GM23338 (cell line): ENCODE measurements around the gene COL21A1. TPM values are rescaled to one million over a fixed set of nuclear protein-coding genes. Genes with fewer than 3 reads are reported as not detected.

Experiments used
- ATAC-seq: fragments of 200-7000 bp; cut with Tn5 transposase; 3 replicates; pipeline ENCODE4 v1.9.1; 2020
- DNase-seq: peaks from one replicate; pipeline ENCODE4 v3.0.0-alpha.2; 2015; ENCODE audit warnings: low spot score
- H2AFZ ChIP-seq: fragments of 200-600 bp; sonication (generic); 2 replicates; pipeline ENCODE4 v1.8.0; 2016; ENCODE audit warnings: antibody characterized with exemption, mild to moderate bottlenecking, moderate library complexity
- H3F3A ChIP-seq: fragments of 200-600 bp; sonication (generic); replicated peaks from 2 replicates; pipeline ENCODE4 v1.8.0; 2017; ENCODE audit warnings: antibody characterized with exemption, mixed run types, low read depth
- H3K27ac ChIP-seq: fragments of 200-600 bp; sonication (generic); 2 replicates; pipeline ENCODE4 v1.6.1; 2016; ENCODE audit warnings: low read depth
- H3K27me3 ChIP-seq: fragments of 200-600 bp; sonication (generic); 2 replicates; pipeline ENCODE4 v1.8.0; 2016; ENCODE audit warnings: mild to moderate bottlenecking, mixed run types, moderate library complexity; ENCODE audit not compliant: insufficient read depth
- H3K36me3 ChIP-seq: fragments of 200-600 bp; sonication (generic); 2 replicates; pipeline ENCODE4 v1.8.0; 2016; ENCODE audit warnings: mild to moderate bottlenecking; ENCODE audit not compliant: insufficient read depth
- H3K4me1 ChIP-seq: fragments of 200-600 bp; sonication (generic); 2 replicates; pipeline ENCODE4 v1.8.0; 2016; ENCODE audit warnings: mild to moderate bottlenecking, moderate library complexity; ENCODE audit not compliant: insufficient read depth
- H3K4me2 ChIP-seq: fragments of 200-600 bp; sonication (generic); 2 replicates; pipeline ENCODE4 v1.7.1; 2017; ENCODE audit warnings: mixed run types
- H3K4me3 ChIP-seq: fragments of 200-600 bp; sonication (generic); 2 replicates; pipeline ENCODE4 v1.6.1; 2016; ENCODE audit warnings: mixed run types
- H3K79me2 ChIP-seq: fragments of 200-600 bp; sonication (generic); replicated peaks from 2 replicates; pipeline ENCODE4 v1.8.0; 2017; ENCODE audit warnings: mild to moderate bottlenecking; ENCODE audit not compliant: insufficient read depth
- H3K9me2 ChIP-seq: fragments of 200-600 bp; sonication (generic); 2 replicates; pipeline ENCODE4 v1.8.0; 2017; ENCODE audit not compliant: insufficient read depth
- H4K20me1 ChIP-seq: fragments of 200-600 bp; sonication (generic); replicated peaks from 2 replicates; pipeline ENCODE4 v1.8.0; 2017; ENCODE audit warnings: mild to moderate bottlenecking; ENCODE audit not compliant: insufficient read depth
- H3K27ac Mint-ChIP-seq: 2 replicates; pipeline ENCODE4 v1.8.0; 2020; ENCODE audit warnings: inconsistent platforms, mild to moderate bottlenecking, moderate library complexity, mixed read lengths
- H3K27me3 Mint-ChIP-seq: 3 replicates; pipeline ENCODE4 v1.8.0; 2022; ENCODE audit warnings: low read depth, mild to moderate bottlenecking, moderate library complexity, mixed read lengths, inconsistent platforms; ENCODE audit not compliant: insufficient read depth, poor library complexity
- H3K36me3 Mint-ChIP-seq: 3 replicates; pipeline ENCODE4 v1.8.0; 2021; ENCODE audit warnings: low read depth, mild to moderate bottlenecking, inconsistent platforms, moderate library complexity, mixed read lengths
- H3K4me1 Mint-ChIP-seq: 3 replicates; pipeline ENCODE4 v1.8.0; 2020; ENCODE audit warnings: mild to moderate bottlenecking, inconsistent platforms, mixed read lengths
- H3K4me3 Mint-ChIP-seq: 3 replicates; pipeline ENCODE4 v1.8.0; 2021; ENCODE audit warnings: moderate library complexity, mild to moderate bottlenecking, inconsistent platforms, mixed read lengths
- H3K9me3 Mint-ChIP-seq: 3 replicates; pipeline ENCODE4 v1.8.0; 2020; ENCODE audit warnings: moderate library complexity, mild to moderate bottlenecking, inconsistent platforms, mixed read lengths
- CREB1 ChIP-seq: fragments of 250-450 bp; sonication (Bioruptor Pico); IDR thresholded peaks from 2 replicates; pipeline ENCODE4 v1.5.0; 2020; ENCODE audit warnings: low read depth, mild to moderate bottlenecking, moderate library complexity
- CTCF ChIP-seq, 2 experiments: fragments of 200-600 bp in 1 of 2; sonication (generic) in 1 of 2; conservative IDR thresholded peaks; 2 replicates each; pipeline versions ENCODE4 v1.5.1 to v1.6.1; 2016 to 2017; ENCODE audit warnings: antibody characterized with exemption in 2 of 2, low read depth in 2 of 2, mild to moderate bottlenecking in 2 of 2, moderate library complexity in 1 of 2
- ETS1 ChIP-seq: IDR thresholded peaks from 2 replicates; pipeline ENCODE4 v1.6.1; 2016; ENCODE audit warnings: antibody characterized with exemption
- EZH2 ChIP-seq: fragments of 200-600 bp; sonication (generic); IDR thresholded peaks from one replicate; pipeline ENCODE4 v1.8.0; 2017; ENCODE audit warnings: antibody characterized with exemption, mild to moderate bottlenecking, low read depth; ENCODE audit not compliant: unreplicated experiment
- EZH2phosphoT487 ChIP-seq: fragments of 200-600 bp; sonication (generic); IDR thresholded peaks from one replicate; pipeline ENCODE4 v1.8.1; 2018; ENCODE audit warnings: antibody characterized with exemption; ENCODE audit not compliant: unreplicated experiment
- JUNB ChIP-seq: IDR thresholded peaks from one replicate; pipeline ENCODE4 v1.6.1; 2016; ENCODE audit warnings: antibody characterized with exemption; ENCODE audit not compliant: unreplicated experiment
- NANOG ChIP-seq: IDR thresholded peaks from 2 replicates; pipeline ENCODE4 v1.6.1; 2016; ENCODE audit warnings: antibody characterized with exemption, borderline replicate concordance
- POLR2AphosphoS5 ChIP-seq: IDR thresholded peaks from 2 replicates; pipeline ENCODE4 v1.6.1; 2016; ENCODE audit warnings: antibody characterized with exemption, low read depth
- REST ChIP-seq: IDR thresholded peaks from one replicate; pipeline ENCODE4 v1.6.1; 2018; ENCODE audit warnings: antibody characterized with exemption; ENCODE audit not compliant: unreplicated experiment
- STAT1 ChIP-seq: IDR thresholded peaks from one replicate; pipeline ENCODE4 v1.6.1; 2016; ENCODE audit warnings: antibody characterized with exemption; ENCODE audit not compliant: unreplicated experiment
- ZNF114 ChIP-seq: fragments of 250-450 bp; sonication (Bioruptor Pico); IDR thresholded peaks from 2 replicates; pipeline ENCODE4 v1.5.0; 2020; ENCODE audit warnings: mild to moderate bottlenecking, moderate library complexity
- ZNF331 ChIP-seq: fragments of 250-450 bp; sonication (Bioruptor Pico); IDR thresholded peaks from 2 replicates; pipeline ENCODE4 v1.5.0; 2020; ENCODE audit warnings: low read depth, mild to moderate bottlenecking, moderate library complexity
- polyA plus RNA-seq: library from polyadenylated mRNA; unstranded; fragments of >200 nt; fragmentation: Nextera tagmentation; extraction: Ambion mirVana; gene quantifications from 2 replicates; pipeline ENCODE4 v1.2.1, GENCODE V29; 2016
- total RNA-seq: library from RNA; depleted of rRNA; stranded (reverse); fragments of >200 nt; shearing (Covaris generic); gene quantifications from 2 replicates; pipeline ENCODE4 v1.2.3, GENCODE V29; 2014
- TF ChIP-seq, protein P1 (sequence below): fragments of 250-450 bp; sonication (Bioruptor Pico); IDR thresholded peaks from 2 replicates; pipeline ENCODE4 v1.5.0; 2020; ENCODE audit warnings: mild to moderate bottlenecking, moderate library complexity

COL21A1 gene
- total and polyA plus RNA-seq, 2 experiments from 2014 or later: 5.0 to 6.2 TPM

DNA sequence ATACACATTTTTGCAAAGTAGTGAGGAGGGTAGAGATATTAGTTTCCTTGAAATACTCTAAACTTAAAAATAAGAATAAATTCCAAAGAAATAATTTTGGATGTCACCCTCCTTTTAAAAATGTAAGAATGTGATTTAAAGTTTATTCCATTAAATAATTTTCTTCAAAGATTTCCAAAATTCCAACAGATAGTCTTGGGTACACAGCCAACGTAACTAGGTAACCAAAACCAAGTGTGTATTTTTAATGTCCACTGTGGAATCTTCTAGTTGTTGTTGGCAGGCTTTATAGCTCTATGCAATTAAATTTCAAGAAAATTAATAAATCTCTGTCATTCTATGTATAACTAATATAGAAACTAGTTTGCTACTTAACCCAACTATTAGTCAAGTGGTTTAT lies 101.3 kb downstream of the COL21A1 start:
- Mint-ChIP-seq H3K36me3 (0 out of 3 replicates have a peak, but pooled peaks cover 3% of the 10 kb centered on the region), H3K4me3 (no peak overlapping the region), H3K4me1 (no peaks in the 10 kb centered on the region), H3K27me3 (no peaks in the 10 kb centered on the region), H3K27ac (no peak overlapping the region), H3K9me3 (peaks cover 2% of the 10 kb centered on the region; the same call in 2 of the 3 replicates)
- Histone ChIP-seq H3K36me3 (no peaks in the 10 kb centered on the region), H2AFZ (no peak overlapping the region), H3K9me2 (peaks cover 16% of the 10 kb centered on the region), H3K27ac (no peak overlapping the region), H3K4me3 (no peak overlapping the region), H3F3A (no peaks in the 10 kb centered on the region), H3K4me2 (no peak overlapping the region), H3K79me2 (no peaks in the 10 kb centered on the region), H3K27me3 (no peaks in the 10 kb centered on the region), H4K20me1 (no peaks in the 10 kb centered on the region), H3K4me1 (0 out of 2 replicates have a peak, but pooled peaks cover 4% of the 10 kb centered on the region)
- TF ChIP-seq EZH2 (no peak), POLR2AphosphoS5 (no peak), ZNF331 (CRISPR knock-in tag) (no peak), NANOG (no peak), ZNF114 (CRISPR knock-in tag) (no peak), STAT1 (no peak), CTCF (conservative IDR thresholded peaks at IDR 0.05; ENCODE audit: low read depth in 2 of 2) (no peak), CREB1 (CRISPR knock-in tag) (no peak), ETS1 (no peak), REST (no peak), JUNB (no peak), EZH2phosphoT487 (no peak)
- TF ChIP-seq, protein P1, sequence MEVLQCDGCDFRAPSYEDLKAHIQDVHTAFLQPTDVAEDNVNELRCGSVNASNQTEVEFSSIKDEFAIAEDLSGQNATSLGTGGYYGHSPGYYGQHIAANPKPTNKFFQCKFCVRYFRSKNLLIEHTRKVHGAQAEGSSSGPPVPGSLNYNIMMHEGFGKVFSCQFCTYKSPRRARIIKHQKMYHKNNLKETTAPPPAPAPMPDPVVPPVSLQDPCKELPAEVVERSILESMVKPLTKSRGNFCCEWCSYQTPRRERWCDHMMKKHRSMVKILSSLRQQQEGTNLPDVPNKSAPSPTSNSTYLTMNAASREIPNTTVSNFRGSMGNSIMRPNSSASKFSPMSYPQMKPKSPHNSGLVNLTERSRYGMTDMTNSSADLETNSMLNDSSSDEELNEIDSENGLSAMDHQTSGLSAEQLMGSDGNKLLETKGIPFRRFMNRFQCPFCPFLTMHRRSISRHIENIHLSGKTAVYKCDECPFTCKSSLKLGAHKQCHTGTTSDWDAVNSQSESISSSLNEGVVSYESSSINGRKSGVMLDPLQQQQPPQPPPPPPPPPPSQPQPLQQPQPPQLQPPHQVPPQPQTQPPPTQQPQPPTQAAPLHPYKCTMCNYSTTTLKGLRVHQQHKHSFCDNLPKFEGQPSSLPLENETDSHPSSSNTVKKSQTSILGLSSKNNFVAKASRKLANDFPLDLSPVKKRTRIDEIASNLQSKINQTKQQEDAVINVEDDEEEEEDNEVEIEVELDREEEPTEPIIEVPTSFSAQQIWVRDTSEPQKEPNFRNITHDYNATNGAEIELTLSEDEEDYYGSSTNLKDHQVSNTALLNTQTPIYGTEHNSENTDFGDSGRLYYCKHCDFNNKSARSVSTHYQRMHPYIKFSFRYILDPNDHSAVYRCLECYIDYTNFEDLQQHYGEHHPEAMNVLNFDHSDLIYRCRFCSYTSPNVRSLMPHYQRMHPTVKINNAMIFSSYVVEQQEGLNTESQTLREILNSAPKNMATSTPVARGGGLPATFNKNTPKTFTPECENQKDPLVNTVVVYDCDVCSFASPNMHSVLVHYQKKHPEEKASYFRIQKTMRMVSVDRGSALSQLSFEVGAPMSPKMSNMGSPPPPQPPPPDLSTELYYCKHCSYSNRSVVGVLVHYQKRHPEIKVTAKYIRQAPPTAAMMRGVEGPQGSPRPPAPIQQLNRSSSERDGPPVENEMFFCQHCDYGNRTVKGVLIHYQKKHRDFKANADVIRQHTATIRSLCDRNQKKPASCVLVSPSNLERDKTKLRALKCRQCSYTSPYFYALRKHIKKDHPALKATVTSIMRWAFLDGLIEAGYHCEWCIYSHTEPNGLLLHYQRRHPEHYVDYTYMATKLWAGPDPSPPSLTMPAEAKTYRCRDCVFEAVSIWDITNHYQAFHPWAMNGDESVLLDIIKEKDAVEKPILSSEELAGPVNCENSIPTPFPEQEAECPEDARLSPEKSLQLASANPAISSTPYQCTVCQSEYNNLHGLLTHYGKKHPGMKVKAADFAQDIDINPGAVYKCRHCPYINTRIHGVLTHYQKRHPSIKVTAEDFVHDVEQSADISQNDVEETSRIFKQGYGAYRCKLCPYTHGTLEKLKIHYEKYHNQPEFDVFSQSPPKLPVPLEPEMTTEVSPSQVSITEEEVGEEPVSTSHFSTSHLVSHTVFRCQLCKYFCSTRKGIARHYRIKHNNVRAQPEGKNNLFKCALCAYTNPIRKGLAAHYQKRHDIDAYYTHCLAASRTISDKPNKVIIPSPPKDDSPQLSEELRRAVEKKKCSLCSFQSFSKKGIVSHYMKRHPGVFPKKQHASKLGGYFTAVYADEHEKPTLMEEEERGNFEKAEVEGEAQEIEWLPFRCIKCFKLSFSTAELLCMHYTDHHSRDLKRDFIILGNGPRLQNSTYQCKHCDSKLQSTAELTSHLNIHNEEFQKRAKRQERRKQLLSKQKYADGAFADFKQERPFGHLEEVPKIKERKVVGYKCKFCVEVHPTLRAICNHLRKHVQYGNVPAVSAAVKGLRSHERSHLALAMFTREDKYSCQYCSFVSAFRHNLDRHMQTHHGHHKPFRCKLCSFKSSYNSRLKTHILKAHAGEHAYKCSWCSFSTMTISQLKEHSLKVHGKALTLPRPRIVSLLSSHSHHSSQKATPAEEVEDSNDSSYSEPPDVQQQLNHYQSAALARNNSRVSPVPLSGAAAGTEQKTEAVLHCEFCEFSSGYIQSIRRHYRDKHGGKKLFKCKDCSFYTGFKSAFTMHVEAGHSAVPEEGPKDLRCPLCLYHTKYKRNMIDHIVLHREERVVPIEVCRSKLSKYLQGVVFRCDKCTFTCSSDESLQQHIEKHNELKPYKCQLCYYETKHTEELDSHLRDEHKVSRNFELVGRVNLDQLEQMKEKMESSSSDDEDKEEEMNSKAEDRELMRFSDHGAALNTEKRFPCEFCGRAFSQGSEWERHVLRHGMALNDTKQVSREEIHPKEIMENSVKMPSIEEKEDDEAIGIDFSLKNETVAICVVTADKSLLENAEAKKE (CRISPR knock-in tag): no peak
- ATAC-seq (no peak), DNase-seq (no peak)
